ENCODE measurements around the gene FBXO17.
"Not testable (repeated sequence)": the region's sequence is repeated elsewhere in the genome, so short reads cannot be mapped to it uniquely, and the experiment has no call there.

Gene FBXO17

DNA sequence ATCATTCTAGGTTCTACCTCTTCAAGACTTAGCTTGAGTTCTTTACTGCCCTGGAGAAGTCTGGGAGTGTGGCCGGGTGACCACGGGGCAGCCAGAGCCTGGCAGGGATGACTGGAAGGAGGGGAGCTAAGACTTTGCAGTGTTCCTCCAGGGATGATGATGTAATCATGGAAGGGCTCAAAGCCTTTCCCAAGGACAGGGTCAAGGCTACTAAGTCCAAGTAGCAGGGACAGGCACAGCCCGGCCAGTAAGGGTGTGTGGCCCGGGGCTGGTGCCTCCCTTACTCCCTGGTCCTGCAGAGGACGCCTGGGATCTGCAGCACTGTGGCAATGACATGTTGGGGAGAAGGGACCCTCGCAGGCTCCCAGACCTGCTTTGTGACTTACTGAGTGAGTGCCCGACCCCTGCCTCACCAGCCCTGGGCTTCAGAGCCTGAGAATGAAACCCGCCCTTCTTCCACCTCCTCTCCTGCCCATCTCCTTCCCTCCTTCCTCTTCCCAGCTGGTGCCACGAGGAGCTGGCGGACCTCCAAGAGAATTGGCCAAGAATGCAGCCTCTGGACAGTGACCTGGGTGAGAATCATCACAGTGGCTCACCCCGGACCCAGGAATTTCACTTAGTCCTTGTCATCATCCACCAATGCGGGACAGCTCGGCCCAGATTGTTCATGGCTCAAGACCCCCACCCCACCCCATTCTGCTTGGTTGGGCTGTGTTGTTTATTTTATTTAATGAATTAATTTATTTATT is 15.6 kb upstream of the FBXO17 start:
- no peak for DNase-seq
- Mint-ChIP-seq H3K4me3 (no peak overlapping the region), H3K27me3 (peaks cover 41% of the 10 kb centered on the region), H3K27ac (no peak overlapping the region), H3K9me3 (no peaks in the 10 kb centered on the region), H3K4me1 (ENCODE audit: low read depth) (no peaks in the 10 kb centered on the region), H3K36me3 (ENCODE audit: low read depth) (no peaks in the 10 kb centered on the region)

- H3K9me3 Mint-ChIP-seq; H3K4me3 Mint-ChIP-seq; H3K27ac Mint-ChIP-seq; H3K36me3 Mint-ChIP-seq (ENCODE audit: low read depth); DNase-seq; H3K4me1 Mint-ChIP-seq (ENCODE audit: low read depth): not testable (repeated sequence)
- H3K27me3 Mint-ChIP-seq: peaks cover 44% of the 10 kb centered on the region
Measured at GRCh38 chr19:38989614-38990013, 14.1 kb upstream of the FBXO17 start.

- DNase-seq: no peak
- H3K9me3 Mint-ChIP-seq: peaks cover 2% of the 10 kb centered on the region
- H3K27me3 Mint-ChIP-seq: peaks cover 39% of the 10 kb centered on the region
- H3K4me1 Mint-ChIP-seq (ENCODE audit: low read depth): no peaks in the 10 kb centered on the region
- no peak overlapping the region for H3K4me3 Mint-ChIP-seq
- no peak overlapping the region for H3K27ac Mint-ChIP-seq
- no peaks in the 10 kb centered on the region for H3K36me3 Mint-ChIP-seq (ENCODE audit: low read depth)
Measured at GRCh38 chr19:38989066-38989605, 13.6 kb upstream of the FBXO17 start.

DNA sequence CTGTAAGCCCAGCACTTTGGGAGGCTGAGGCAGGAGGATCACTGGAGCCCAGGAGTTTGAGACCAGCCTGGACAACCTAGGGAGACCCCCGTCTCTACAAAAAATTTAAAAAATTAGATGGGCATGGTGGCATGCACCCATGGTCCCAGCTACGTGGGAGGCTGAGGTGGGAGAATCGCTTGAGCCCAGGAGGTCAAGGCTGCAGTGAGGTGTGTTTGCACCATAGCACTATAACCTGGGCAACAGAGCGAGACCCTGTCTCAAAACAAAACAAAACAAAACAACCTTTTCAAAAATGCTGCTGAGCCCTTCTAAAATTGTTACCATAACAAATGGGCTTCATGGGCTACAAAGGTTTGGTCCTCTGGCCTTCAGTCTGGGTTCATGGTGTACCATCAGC is 13.1 kb upstream of the FBXO17 start:
- H3K4me3 Mint-ChIP-seq; H3K27ac Mint-ChIP-seq; DNase-seq; H3K4me1 Mint-ChIP-seq (ENCODE audit: low read depth); H3K36me3 Mint-ChIP-seq (ENCODE audit: low read depth); H3K9me3 Mint-ChIP-seq: not testable (repeated sequence)
- peaks cover 37% of the 10 kb centered on the region for H3K27me3 Mint-ChIP-seq

- not testable (repeated sequence) for H3K9me3 Mint-ChIP-seq; H3K36me3 Mint-ChIP-seq (ENCODE audit: low read depth); H3K4me3 Mint-ChIP-seq; H3K4me1 Mint-ChIP-seq (ENCODE audit: low read depth); DNase-seq; H3K27ac Mint-ChIP-seq
- peaks cover 29% of the 10 kb centered on the region for H3K27me3 Mint-ChIP-seq
Measured at GRCh38 chr19:38987745-38988144, 12.2 kb upstream of the FBXO17 start.

GRCh38 chr19:38985262-38985661 is 9.7 kb upstream of the FBXO17 start:
- no peak for DNase-seq
- Mint-ChIP-seq H3K27me3 (peaks cover 17% of the 10 kb centered on the region), H3K36me3 (ENCODE audit: low read depth) (no peaks in the 10 kb centered on the region), H3K9me3 (peaks cover 2% of the 10 kb centered on the region), H3K4me3 (no peak overlapping the region), H3K27ac (no peak overlapping the region), H3K4me1 (ENCODE audit: low read depth) (no peaks in the 10 kb centered on the region)

DNA sequence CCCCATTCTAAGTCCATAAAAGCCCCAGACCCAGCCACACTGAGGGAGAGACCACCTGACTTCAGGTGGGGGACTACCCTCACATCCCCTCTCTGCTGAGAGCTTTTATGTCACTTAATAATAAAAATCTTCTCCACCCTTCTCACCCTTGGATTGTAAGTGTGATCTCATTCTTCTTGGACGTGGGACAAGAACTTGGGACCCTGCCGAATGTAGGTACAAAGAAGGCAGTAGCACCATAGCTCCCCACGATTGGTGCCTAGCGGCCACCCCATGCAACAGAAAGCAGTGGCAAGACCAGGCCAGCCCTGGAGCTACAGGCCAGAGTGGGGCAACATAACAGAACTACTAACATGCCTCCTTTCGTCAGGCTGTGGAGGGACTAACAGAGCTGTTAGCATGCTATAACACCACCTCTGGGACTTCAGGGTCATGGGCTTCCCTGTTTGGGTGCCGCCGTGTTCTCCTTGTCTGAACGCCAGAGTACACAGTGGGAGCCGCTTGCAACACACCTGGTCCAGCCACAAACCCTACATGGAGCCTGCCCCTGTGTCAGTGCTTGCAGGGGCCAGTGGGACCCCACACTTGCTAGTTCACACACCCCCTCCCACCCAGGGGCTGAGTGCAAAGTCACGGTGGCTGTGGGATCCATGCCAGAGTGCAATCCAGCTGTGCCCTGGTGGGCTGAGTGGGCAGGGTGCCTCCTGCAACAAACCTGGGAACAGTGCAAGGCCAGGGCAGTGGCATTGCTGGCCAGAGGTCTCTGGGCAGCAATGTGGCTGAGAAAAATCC is 5.2 kb upstream of the FBXO17 start:
- Mint-ChIP-seq H3K36me3 (ENCODE audit: low read depth) (no peaks in the 10 kb centered on the region), H3K9me3 (peaks cover 2% of the 10 kb centered on the region), H3K4me3 (no peak overlapping the region), H3K27ac (no peak overlapping the region), H3K4me1 (ENCODE audit: low read depth) (peaks cover 26% of the 10 kb centered on the region), H3K27me3 (peaks cover 33% of the 10 kb centered on the region)
- no peak for DNase-seq

- H3K4me1 Mint-ChIP-seq (ENCODE audit: low read depth): peaks cover 30% of the 10 kb centered on the region
- H3K27ac Mint-ChIP-seq: no peak overlapping the region
- H3K9me3 Mint-ChIP-seq: no peaks in the 10 kb centered on the region
- H3K27me3 Mint-ChIP-seq: peaks cover 33% of the 10 kb centered on the region
- no peaks in the 10 kb centered on the region for H3K36me3 Mint-ChIP-seq (ENCODE audit: low read depth)
- H3K4me3 Mint-ChIP-seq: no peak overlapping the region
- no peak for DNase-seq
Measured at GRCh38 chr19:38979812-38980211, 4.3 kb upstream of the FBXO17 start.

DNA sequence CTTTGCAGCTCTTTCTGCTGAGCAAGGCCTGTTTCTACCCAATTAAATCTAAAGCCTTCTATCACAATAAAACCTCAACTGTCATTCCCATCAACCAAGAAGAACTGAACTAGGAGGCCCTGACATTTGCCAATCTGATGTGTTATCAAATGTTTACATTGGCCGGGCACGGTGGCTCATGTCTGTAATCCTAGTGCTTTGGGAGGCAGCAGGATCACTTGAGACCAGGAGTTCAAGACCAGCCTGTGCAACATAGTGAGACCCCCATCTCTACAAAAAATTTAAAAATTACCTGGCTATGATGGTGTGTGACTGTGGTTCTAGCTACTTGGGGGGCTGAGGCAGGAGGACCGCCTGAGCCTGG is 2.8 kb upstream of the FBXO17 start:
- Mint-ChIP-seq H3K27me3 (peaks cover 36% of the 10 kb centered on the region), H3K4me1 (ENCODE audit: low read depth) (peaks cover 31% of the 10 kb centered on the region), H3K27ac (peak overlapping the region; percentile 31), H3K9me3 (no peaks in the 10 kb centered on the region), H3K36me3 (ENCODE audit: low read depth) (no peaks in the 10 kb centered on the region), H3K4me3 (no peak overlapping the region)
- DNase-seq: no peak

DNA sequence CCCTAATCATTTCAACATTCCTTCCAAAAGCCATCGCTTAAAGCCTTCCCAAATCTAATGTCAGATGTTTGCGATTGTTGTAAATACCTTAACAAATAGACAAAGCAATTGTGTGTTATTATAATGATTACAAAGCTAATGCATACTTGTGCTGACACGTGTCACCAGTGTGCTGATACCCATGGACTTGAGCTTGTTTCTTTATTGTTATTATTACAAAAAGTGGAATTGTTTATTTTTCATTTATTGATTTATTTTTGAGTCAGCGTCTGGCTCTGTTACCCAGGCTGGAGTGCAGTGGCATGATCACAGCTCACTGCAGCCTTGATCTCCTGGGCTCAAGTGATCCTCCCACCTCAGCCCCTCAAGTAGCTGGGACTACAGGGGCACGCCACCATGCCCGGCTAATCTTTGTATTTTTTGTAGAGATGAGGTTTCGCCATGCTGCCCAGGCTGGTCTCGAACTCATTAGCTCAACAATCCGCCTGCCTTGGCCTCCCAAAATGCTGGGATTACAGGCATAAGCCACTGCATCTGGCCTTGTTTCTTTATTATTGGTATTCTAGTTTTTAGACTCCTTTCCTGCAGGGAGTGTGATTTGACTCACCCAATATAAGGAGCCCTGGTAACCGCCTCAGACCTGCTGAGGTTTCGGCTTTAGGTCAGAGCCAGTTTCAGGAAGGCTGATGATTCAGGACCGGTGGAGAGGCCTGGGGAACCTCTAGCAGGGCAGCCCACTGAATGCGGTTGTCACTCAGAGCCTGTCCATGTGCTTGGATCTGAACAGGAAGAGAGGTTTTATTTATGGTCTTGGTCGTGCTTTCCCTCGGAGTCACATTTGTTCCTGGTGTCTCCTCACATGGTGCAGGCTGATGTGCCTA is 2.1 kb upstream of the FBXO17 start:
- Mint-ChIP-seq H3K9me3 (no peaks in the 10 kb centered on the region), H3K36me3 (ENCODE audit: low read depth) (no peaks in the 10 kb centered on the region), H3K4me3 (no peak overlapping the region), H3K27me3 (peaks cover 36% of the 10 kb centered on the region), H3K4me1 (ENCODE audit: low read depth) (peaks cover 31% of the 10 kb centered on the region), H3K27ac (peak overlapping the region; percentile 31)
- peak; percentile 50 for DNase-seq

- Mint-ChIP-seq H3K4me3 (peak overlapping the region; percentile 53), H3K4me1 (ENCODE audit: low read depth) (peaks cover 31% of the 10 kb centered on the region), H3K27ac (no peak overlapping the region), H3K9me3 (no peaks in the 10 kb centered on the region), H3K36me3 (ENCODE audit: low read depth) (no peaks in the 10 kb centered on the region), H3K27me3 (peaks cover 34% of the 10 kb centered on the region)
- no peak for DNase-seq
Measured at GRCh38 chr19:38975861-38976271, 324 bp upstream of the FBXO17 start.

- Mint-ChIP-seq H3K4me3 (no peak overlapping the region), H3K9me3 (no peaks in the 10 kb centered on the region), H3K36me3 (ENCODE audit: low read depth) (no peaks in the 10 kb centered on the region), H3K4me1 (ENCODE audit: low read depth) (peaks cover 31% of the 10 kb centered on the region), H3K27me3 (peaks cover 36% of the 10 kb centered on the region), H3K27ac (no peak overlapping the region)
- DNase-seq: no peak
Measured at GRCh38 chr19:38974624-38975213, 823 bp downstream of the FBXO17 start.

DNA sequence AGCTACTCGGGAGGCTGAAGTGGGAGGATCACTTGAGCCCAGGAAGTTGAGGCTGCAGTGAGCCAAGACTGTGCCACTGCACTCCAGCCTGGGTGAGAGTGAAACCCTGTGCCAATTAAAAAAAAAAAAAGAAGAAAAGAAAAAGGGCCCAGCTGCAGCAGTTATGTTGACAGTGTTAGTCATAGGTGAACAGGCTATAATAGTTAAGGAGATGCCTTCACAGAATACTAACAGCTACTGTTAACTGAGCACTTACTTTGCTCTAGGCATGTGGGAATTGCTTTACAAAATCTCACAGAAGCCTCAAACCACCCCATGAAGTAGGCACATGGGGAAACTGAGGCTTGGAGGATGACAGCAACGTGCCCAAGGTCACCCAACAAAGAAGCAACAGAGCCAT is 3.9 kb downstream of the FBXO17 start:
- no peak overlapping the region for H3K4me3 Mint-ChIP-seq
- peaks cover 26% of the 10 kb centered on the region for H3K27me3 Mint-ChIP-seq
- DNase-seq: no peak
- no peaks in the 10 kb centered on the region for H3K9me3 Mint-ChIP-seq
- peaks cover 13% of the 10 kb centered on the region for H3K4me1 Mint-ChIP-seq (ENCODE audit: low read depth)
- H3K36me3 Mint-ChIP-seq (ENCODE audit: low read depth): no peaks in the 10 kb centered on the region
- H3K27ac Mint-ChIP-seq: no peak overlapping the region
